GF-D8 (cell line): Measurements from ENCODE around the gene DPF1.
"Not testable (repeated sequence)": the region's sequence is repeated elsewhere in the genome, so short reads cannot be mapped to it uniquely, and the experiment has no call there.

Source experiments
- DNase-seq: peaks from one replicate; lab custom pipeline; 2025; lab: John Stamatoyannopoulos, UW

The DPF1 gene

DNA sequence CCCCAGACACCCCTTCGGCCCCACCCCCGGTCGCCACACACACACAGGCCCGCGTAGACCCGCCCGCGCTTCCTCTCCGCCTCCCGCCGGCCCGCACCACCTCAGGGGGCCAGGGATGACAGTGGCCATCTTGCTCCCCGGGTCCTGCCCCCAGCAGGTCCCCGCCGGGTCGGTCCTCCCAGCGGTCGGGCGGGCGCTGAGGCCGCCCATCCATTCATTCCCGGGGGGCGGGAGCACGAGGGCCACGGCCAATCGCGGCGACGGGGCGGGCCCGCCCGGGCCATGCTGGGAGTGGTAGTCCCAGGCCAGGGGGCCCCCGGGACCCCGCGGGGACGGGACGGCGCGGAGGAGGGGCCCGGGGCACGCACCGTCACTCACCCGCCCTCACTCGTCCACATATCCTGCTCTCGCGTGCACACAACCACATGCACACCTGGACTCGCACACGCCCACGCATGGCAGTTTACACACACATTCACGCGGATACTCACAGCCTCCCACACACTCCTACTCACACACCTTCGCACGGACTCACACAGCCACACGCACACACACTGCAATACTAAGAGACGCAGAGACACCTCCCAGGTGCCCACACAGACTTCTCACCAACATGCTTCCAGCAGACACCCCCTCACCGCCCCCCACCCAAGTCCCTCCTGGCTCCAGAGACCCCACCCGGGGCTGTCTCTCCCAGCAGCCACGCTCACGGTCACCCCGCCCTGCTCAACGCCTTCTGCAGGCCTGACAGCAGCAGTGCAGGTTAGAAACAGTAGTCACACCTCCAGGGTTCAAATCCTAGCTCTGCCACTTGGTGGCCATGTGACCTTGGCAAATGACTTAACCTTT lies at the start of gene DPF1:
DPF1 (minus strand) TSS at position 209 of the 849 bp plus-strand sequence; CDS start at position 129, 80 bp downstream.
- no peak for DNase-seq

DNA sequence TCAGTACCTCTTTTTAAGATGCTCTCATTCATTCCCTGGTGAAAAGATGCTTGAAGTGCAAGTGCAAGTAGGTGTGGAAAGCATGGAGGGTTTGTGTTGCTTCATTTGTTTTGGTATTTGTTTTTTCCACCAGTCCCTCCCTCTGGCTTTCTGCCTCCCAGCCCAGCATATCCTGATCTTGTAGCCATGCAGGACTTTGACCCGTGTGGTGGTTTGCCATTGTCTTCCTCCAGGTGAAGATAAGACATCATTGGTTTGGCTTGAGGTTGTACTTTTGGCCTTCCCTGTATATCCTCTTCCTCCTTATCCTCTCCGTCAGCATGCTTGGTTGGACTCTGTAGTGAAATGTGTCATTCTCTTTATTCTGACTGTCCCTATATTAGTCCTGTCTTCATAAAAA lies 49.5 kb upstream of the DPF1 start:
- DNase-seq, result no peak

DNA sequence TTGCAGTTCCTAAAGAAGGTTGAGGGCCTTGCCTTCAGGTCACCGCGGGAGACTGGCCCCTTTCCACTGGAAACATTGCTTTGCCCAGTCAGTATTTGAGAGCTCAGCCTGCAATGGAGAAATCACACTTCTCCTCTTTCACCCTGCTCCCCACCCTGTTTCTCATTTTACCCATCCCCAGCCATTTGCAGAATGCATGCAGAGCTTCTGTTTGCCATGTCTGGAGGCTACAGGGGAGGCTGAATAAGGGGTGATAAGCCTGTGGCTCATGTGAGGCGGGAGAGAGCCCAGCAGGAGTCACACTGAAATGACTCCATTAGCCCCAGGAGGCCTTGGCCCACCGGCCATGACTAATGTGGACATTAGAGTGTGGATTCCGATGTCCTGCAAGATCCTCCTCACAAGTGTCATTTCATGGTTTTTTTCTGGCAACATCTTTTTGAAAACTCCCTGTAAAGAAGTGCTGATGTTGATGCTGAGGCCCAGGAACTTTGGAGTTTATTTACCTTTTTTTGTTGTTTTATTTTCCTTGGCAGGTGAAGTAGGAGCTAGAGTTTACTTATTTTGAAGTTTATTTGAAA lies 46.7 kb upstream of the DPF1 start:
- DNase-seq, result no peak

DNA sequence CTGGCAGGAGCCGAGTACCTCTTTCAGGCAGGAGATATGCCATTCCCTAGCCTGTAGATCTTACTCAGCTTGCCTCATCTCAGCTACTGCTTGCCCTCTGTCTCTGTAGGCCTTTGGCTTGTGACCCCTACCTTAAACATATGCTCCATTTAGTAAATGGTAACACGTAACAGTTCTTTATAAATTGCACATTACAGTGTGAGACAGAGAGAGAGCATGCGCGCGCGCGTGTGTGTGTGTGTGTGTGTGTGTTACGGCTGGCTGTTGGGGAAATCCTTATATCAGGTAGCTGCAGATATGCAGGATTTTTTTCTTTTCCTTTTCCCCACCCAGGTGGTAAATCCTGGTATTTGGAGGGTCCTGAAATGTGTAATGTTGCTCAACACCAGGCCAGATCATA lies 44.5 kb upstream of the DPF1 start:
- no peak for DNase-seq

DNA sequence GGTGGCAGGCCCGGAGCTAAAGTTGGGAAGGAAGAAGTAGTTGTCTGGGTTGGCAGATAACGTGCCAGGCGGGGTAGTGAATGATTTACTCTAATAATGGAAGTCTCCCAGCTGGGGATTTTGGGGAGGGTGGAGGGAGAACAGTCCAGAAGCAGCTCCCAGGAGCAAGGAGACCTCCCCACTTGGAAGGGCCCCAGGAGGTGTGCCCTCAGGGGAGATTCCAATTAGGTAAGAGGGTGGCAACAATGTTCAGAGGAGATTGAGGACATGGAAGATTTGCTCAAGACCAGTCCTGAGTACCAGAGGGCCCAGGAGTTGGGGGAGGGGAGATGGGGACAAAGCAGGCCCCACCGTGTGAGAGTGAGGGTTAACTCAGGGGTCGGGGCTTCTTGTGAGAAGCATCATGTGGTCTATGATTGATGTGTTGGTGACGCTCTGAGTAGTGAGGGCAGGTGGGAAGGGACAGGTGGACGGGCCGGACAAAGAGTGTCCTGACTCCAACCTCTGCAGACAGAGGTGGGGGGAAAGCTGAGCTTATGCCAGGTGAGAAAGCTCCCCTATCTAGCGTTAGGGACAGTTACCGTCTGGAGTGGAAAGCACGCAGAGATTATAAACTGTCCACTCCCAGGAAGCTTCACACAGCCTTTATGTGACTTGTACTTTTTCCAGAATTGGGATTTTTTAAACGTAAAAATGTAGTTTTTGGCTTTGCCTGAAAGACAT lies 43.9 kb upstream of the DPF1 start:
- DNase-seq, result no peak

DNA sequence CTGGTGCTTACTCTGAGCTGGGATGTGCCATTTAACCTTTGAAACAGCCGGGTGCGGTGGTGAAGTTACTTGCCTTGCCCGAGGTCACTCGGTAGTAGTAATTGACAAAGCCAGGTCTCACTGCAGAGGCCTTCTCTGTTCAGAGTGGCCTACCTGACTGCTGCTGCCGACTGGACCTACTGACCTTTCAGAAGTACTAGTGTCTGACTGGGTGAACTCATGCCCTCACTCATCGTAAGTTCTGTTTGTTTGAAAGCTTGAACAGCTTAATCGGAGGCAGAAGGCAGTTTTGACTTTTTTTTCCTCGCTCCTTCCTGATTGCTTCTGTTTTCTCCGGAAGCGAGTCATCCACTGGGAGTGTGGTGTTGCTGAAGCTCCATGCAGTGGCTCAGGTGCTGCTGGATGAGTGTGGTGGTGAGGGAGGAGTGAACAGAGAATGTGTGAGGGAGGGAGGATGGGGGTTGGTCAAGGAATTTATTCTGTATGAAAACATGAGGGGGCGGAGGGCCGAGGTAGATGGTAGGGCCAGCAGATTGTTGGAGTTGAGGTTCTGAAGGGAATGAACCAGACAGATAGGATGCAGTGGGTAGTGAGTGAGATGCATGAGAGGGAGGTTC lies 43.1 kb upstream of the DPF1 start:
- DNase-seq, result no peak

DNA sequence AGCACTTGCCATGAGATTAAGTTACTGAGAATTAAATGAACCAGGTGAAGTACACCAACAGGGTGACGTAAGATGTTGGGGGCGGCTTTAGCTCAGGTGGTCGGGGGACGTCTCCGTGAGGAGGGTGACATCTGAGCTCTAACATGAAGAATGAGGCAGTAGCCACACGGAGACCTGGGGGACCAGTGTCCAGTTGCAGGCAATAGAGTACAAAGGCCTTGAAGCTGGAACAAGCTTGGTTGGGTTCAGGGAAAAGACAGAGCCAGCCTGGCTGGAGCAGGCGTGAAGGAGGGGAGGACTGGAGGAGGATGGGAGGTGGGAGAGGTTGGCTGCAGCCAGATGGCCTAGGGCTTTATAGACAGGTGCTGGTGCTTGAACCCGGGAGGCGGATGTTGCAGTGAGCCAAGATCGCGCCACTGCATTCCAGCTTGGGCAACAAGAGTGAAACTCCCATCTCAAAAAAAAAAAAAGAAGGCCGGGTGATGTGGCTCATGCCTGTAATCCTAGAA lies 42.0 kb upstream of the DPF1 start:
- DNase-seq, result no peak

DNA sequence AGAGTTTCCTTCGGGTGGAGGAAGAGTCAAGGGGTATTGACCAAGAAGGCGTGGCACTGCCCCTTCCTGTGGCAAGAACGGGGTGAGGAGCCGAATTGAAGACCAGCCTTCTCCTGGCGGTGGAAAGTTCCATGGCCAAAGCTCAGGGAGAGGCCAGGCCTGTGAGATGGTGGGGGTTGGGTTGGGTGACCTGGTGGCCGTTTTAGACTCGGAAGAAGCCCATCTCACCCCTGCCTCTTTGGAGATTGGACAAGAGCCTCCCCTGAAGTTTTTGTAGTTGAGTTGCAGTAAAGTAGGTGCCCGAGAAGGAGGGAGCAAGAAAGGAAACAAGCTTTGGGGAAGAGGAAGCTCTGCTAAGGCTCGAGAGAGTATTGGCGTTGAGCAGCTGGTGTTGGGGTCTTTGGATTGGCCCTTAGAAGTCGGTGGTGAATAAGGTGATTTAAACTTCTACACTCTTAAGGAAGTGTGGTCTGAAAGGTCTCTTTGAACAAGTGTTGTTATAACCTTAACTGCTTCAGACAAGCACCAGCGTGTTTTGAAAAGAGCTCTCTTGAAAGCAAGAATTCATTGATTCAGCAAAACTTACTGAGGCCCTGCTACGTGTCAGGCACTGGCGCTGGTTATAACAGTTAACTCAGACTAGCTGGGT lies 41.3 kb upstream of the DPF1 start:
- DNase-seq, result peak; percentile 71

DNA sequence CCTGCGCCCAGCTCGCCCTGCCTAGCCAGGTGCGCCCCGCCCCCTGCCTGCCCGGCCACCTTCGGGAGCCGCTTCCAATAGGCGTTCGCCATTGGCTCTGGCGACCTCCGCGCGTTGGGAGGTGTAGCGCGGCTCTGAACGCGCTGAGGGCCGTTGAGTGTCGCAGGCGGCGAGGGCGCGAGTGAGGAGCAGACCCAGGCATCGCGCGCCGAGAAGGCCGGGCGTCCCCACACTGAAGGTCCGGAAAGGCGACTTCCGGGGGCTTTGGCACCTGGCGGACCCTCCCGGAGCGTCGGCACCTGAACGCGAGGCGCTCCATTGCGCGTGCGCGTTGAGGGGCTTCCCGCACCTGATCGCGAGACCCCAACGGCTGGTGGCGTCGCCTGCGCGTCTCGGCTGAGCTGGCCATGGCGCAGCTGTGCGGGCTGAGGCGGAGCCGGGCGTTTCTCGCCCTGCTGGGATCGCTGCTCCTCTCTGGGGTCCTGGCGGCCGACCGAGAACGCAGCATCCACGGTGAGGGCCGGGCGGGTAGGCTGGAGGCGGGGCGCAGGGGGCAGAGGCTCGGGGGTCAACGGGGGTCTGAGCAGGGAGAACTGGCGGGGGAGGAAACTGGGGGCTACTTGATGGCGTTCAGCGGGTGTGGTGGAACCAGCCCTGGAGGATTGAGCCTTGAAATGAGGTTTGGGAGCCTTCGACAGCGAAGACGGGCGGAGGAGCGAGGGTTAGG lies 40.6 kb upstream of the DPF1 start, which contains the start of gene SPINT2:
SPINT2 (plus strand) TSS at position 88 of the 727 bp plus-strand sequence; CDS start at position 408, 320 bp downstream.
- peak; percentile 38 for DNase-seq

DNA sequence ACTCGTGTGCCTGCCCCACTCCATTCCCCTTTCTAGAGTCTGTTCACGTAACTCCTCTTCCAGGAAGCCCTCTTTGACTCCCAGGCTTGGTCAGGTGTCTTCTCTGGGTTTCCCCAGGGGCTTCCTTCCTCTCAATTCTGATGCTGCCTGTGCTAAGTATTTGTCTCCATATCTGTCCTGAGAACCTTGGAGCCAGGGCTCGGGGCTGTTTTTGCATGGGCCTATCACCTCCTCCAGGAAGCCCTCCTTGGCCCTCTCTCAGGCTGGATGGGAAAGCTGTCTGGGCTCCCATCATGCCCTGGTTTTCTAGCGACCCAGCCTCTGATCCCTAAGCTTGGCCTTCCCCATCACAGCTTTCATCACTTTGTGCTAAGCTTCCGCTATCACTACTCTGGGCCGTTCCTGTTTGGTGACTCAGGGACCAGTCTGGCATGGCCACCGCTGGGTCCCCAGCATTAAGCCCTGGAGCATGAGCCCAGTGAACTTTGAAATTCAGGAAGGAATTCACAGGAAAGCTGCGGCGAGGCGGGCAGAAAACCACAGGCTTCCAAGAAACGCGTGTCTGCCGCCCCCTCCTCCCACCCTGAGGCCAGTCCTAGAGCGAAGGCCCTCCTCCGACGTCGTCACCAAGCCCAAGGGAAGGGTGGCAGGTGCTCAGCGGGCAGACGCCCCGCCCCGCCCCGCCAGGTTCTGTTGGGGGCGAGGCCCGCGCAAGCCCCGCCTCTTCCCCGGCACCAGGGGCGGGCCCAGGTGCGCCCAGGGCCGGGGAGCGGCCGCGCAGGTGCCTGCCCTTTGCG lies 39.9 kb upstream of the DPF1 start:
- peak; percentile 68 for DNase-seq

DNA sequence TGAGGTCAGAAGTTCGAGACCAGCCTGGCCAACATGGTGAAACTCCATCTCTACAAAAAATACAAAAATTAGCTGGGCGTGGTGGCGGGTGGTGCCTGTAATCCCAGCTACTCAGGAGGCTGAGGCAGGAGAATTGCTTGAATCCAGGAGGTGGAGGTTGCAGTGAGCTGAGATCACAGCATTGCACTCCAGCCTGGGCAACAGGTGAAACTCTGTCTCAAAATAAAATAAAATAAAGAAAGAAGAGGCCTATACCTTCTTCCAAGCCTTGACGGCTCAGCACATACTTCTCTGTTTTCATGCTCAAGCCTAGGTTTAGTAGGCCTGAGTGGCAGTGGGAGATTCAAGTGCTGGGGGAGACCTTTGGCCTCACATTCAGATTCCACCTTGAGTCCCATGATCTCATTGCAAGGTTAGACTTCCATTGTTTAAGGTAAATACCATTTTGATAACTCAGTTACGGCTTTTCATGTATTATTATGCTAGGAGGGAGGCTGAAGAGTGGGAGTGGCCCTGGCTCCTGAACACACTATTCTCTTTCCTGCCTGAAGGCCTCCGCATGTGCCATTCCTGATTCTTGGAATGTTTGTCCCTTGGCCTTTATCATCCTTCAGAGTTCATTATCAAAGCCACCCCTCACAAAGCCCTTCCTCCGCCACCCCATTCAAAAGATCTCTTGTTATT lies 38.7 kb upstream of the DPF1 start:
- no peak for DNase-seq

DNA sequence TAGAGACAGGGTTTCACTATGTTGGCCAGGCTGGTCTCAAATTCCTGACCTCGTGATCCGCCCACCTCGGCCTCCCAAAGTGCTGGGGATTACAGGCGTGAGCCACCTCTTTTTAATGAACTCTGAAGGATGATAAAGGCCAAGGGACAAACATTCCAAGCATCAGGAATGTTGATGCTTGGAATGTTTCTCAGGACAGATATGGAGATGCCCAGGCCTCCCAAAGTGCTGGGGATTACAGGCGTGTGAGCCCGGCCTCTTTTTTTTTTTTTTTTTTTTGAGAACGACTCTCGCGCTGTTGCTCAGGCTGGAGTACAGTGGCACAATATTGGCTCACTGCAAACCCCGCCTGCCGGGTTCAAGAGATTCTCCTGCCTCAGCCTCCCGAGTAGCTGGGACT lies 37.9 kb upstream of the DPF1 start:
- DNase-seq, result not testable (repeated sequence)

DNA sequence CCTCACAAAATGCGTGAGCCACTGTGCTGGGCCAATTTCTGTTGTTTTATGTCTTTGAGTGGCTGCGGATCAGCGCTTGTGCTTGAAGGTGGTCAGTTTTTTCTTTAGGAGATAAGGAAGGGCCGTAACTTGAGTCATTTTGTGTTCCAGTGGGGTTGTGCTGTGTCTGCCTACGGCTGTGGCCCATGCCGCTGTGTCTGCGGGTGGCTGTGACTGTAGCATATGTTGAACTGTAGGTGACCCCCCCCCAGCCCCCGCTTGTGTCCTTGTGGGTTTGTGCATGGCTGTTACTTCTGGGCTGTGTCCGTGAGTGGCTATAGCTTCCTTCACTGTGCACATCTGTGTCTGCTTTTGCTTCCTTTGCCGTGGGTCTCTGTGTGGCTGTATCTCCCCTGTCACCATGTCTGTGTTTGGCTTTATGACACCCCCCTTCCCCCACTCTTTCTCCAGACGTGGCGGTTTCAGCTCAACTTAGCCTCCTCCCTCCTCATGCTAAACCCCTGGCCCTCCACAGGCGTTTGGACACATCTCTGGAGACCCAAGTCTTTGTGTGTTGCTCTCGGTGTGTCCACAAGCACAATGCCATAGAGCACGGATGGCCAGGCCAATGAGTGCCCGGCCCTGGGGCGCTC lies 31.5 kb upstream of the DPF1 start:
- no peak for DNase-seq

DNA sequence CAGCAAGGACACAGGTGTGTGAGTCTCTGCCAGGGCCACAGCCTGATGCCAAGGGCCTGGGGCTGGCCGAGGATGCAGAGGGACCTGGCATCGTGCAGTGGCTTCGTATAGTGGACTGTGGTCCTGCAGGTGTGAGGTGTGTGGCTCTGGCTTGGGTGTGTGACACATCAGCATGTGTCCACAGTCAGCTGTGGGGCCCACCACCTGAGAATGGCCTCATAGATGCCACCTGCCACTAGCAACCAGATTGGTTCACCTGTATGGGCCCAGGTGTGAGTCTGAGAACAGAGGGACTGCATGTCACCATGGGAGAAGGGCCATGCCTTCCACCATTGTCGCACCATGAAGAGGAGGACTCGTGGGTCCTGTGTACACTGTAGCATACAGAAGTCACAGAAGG lies 29.8 kb upstream of the DPF1 start:
- no peak for DNase-seq

DNA sequence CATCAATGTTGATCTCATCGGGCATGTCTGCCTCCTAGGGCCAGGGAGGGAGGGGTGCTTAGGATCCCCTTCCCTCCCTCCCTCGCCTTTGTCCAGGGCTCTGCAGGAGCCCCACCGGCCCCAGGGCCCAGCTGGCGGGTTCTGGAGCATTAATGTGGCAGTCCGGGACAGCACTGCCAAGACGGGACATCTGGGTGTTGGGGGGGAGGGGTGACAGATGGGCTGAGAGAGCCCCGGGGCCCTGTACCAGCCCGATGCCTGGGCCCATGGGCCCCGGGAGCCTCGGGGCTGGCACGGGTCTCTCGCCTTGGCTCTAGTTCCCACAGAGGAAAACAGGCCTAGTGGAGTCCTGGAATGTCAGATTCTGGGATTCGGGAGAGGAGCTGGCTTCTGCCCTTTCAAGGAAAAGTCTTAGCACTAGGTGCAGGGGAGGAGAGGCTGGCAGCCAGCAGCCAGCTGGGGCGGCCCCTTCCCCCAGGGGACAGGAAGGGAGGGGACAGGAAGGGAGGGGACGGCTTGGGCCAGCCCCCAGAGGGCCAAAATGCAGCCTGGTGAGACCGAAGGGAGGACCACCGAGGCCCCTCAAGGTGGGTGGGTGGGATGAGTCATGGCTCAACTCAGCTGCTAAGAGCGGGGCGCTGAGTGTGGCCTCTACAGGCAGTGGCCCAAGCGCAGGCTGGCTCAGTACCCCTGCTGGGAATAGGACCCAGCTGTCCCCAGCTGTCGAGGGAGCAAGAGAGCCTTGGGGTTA lies 29.1 kb upstream of the DPF1 start:
- no peak for DNase-seq

DNA sequence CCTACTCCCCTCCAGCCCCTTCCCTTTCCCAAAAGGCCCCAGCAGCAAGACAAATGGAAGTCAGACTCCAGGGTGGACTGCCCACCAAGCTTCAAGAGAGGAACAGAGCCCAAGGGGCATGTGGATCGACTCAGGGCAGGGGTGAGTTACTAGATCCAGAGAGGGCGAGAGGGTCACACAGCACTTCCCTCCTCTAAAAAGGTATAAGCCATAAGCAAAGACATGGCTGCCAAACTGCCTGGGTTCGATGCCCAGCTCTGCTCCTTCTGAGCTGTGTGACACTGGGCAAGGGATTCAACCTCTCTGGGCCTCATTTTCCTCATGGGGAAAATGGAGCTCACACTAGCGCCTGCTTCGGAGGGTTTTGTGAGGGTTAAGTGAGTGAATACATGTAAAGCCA lies 28.4 kb upstream of the DPF1 start:
- DNase-seq, result no peak

DNA sequence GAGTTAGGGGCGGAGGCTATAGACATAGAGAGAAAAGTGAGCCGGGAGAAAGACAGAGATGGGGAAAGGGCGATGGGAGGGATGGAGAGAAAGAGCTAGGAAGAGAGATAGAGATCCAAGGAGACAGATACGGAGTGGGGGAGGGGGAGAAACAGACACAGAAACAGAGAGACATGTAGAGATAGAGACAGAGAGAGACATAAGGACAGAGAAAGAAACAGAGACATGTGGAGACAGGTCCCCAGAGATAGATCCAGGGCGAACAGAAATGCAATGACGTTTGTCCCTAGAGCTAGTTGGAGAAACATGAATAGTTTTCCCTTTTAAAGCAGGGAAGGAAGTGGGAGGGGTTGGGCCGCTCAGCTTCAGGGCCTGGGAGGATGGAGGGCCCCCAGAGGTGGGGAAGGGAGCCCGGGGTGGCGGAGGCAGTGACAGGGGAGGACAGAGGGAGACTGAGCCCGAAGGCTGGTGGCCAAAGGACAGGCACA lies 27.6 kb upstream of the DPF1 start:
- no peak for DNase-seq
